BLaER1 (cell line): ENCODE data around the gene GRIA3.

ENCODE experiments used
- H3K27ac ChIP-seq: shearing (Covaris generic); formaldehyde crosslinking; 2 replicates; pipeline ENCODE4 v1.8.1; 2022
- H3K27me3 ChIP-seq: shearing (Covaris generic); formaldehyde crosslinking; 2 replicates; pipeline ENCODE4 v1.8.1; 2022
- H3K36me3 ChIP-seq: shearing (Covaris generic); formaldehyde crosslinking; 2 replicates; pipeline ENCODE4 v1.8.1; 2022
- H3K4me1 ChIP-seq: shearing (Covaris generic); formaldehyde crosslinking; 2 replicates; pipeline ENCODE4 v1.8.1; 2022
- H3K4me2 ChIP-seq: shearing (Covaris generic); formaldehyde crosslinking; 2 replicates; pipeline ENCODE4 v1.8.1; 2022
- H3K4me3 ChIP-seq: shearing (Covaris generic); formaldehyde crosslinking; 2 replicates; pipeline ENCODE4 v1.8.1; 2022
- H3K9ac ChIP-seq: shearing (Covaris generic); formaldehyde crosslinking; 2 replicates; pipeline ENCODE4 v1.8.1; 2022
- H3K9me3 ChIP-seq: shearing (Covaris generic); formaldehyde crosslinking; 2 replicates; pipeline ENCODE4 v1.8.1; 2022
- H4K20me1 ChIP-seq: shearing (Covaris generic); formaldehyde crosslinking; 2 replicates; pipeline ENCODE4 v1.8.1; 2022
- Cebpa-rat ChIP-seq: shearing (Covaris generic); IDR thresholded peaks from 2 replicates; pipeline ENCODE4 v1.8.1; 2022

Gene GRIA3

GRCh38 chrX:123184219-123184865 lies at the start of gene GRIA3:
TSS of gene GRIA3 (plus strand) at chrX:123184278. CDS start at chrX:123184536, 258 bp downstream.
- no peak within 1 kb of the TSS for H3K27ac ChIP-seq
- no peak within 1 kb of the TSS for H3K4me2 ChIP-seq
- H3K9ac ChIP-seq: no peak within 1 kb of the TSS
- no peaks in the 10 kb centered on the region for H4K20me1 ChIP-seq
- H3K9me3 ChIP-seq: peaks cover 4% of the 10 kb centered on the region
- no peak for TF ChIP-seq Cebpa-rat
- no peaks in the 10 kb centered on the region for H3K4me1 ChIP-seq
- H3K4me3 ChIP-seq: no peak within 1 kb of the TSS
- H3K27me3 ChIP-seq: peaks cover 96% of the 10 kb centered on the region
- no peaks in the 10 kb centered on the region for H3K36me3 ChIP-seq

DNA sequence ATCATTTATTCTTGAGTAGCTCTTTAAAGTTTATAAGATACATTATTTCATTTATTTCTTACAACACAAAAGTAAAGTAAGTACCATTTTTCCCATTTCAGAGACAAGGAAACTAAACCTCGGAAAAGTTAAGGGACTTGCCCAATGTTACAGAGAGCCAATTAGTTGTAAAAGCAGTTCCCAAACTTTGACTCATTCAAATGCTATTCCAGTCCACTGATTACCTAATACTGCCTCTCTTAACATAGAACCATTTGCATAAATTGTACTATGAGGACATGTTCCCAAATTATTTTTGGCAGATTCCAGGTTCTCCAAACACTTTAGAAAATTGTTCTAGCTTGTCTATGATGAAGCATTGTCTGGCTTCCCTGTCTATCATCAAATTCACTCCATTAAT lies 45.6 kb upstream of the GRIA3 start:
- Histone ChIP-seq H4K20me1 (no peaks in the 10 kb centered on the region; the same call in 1 of the 2 replicates), H3K27me3 (peaks cover 64% of the 10 kb centered on the region), H3K27ac (no peak overlapping the region), H3K36me3 (no peaks in the 10 kb centered on the region), H3K4me1 (no peaks in the 10 kb centered on the region), H3K4me3 (no peak overlapping the region), H3K9me3 (no peaks in the 10 kb centered on the region), H3K9ac (no peak overlapping the region), H3K4me2 (no peak overlapping the region)
- TF ChIP-seq Cebpa-rat: no peak

DNA sequence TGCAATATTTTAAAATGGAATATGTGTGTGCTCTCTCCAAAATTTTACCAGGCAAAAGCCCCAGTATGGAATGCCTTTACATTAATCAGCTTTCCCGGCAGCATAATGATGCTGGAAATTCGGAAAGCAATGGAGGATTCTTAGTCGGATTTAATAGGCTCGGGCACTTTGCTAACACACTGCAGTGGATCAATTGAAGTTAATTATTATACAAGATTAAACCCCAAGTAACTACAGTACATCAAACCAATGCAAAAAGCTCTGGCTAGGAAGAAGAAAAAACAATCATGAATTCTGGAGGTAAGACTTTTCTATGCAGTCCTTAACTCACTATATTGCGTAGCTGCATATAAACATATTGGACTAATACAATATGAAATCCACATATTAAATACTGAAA lies 43.6 kb upstream of the GRIA3 start:
- no peak overlapping the region for H3K27ac ChIP-seq
- no peaks in the 10 kb centered on the region; the same call in 1 of the 2 replicates for H4K20me1 ChIP-seq
- no peaks in the 10 kb centered on the region for H3K4me1 ChIP-seq
- TF ChIP-seq Cebpa-rat: no peak
- no peak overlapping the region for H3K4me2 ChIP-seq
- H3K9ac ChIP-seq: no peak overlapping the region
- peaks cover 75% of the 10 kb centered on the region for H3K27me3 ChIP-seq
- no peaks in the 10 kb centered on the region for H3K36me3 ChIP-seq
- no peaks in the 10 kb centered on the region for H3K9me3 ChIP-seq
- H3K4me3 ChIP-seq: no peak overlapping the region

DNA sequence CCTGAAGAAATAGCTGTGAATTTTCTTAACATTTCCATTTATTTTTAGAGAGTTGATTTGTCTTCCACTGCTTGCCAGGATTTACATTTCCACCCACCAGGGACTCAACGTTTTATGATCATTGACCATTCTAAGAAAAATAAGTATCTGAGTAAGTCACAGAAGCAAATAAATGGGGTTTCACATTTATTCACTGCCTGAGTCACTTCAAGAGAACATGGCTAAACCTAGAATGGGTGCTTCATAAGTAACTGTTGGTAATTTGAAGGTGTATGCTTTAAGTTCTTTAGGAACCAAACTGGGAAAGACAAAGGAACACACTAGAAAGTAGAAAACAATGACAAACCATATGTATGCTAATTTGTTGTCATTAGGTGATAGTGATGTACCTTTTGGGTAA lies 43.2 kb upstream of the GRIA3 start:
- no peak overlapping the region for H3K27ac ChIP-seq
- H3K4me3 ChIP-seq: no peak overlapping the region
- H3K4me2 ChIP-seq: no peak overlapping the region
- peaks cover 75% of the 10 kb centered on the region for H3K27me3 ChIP-seq
- H3K9me3 ChIP-seq: no peaks in the 10 kb centered on the region
- no peaks in the 10 kb centered on the region; the same call in 1 of the 2 replicates for H4K20me1 ChIP-seq
- H3K36me3 ChIP-seq: no peaks in the 10 kb centered on the region
- no peak for TF ChIP-seq Cebpa-rat
- H3K9ac ChIP-seq: no peak overlapping the region
- no peaks in the 10 kb centered on the region for H3K4me1 ChIP-seq

GRCh38 chrX:123153846-123154335 lies 30.2 kb upstream of the GRIA3 start:
- no peak for TF ChIP-seq Cebpa-rat

GRCh38 chrX:123155327-123155726 lies 28.8 kb upstream of the GRIA3 start:
- H3K27me3 ChIP-seq: peaks cover 59% of the 10 kb centered on the region
- H3K36me3 ChIP-seq: no peaks in the 10 kb centered on the region
- H3K27ac ChIP-seq: no peak overlapping the region
- H3K4me2 ChIP-seq: no peak overlapping the region
- H3K9ac ChIP-seq: no peak overlapping the region
- TF ChIP-seq Cebpa-rat: no peak
- H3K4me3 ChIP-seq: no peak overlapping the region
- no peaks in the 10 kb centered on the region for H4K20me1 ChIP-seq
- H3K9me3 ChIP-seq: no peaks in the 10 kb centered on the region
- H3K4me1 ChIP-seq: no peaks in the 10 kb centered on the region

More at GRCh38 chrX:123153846-123154335, 30.2 kb upstream of the GRIA3 start:
- H3K9ac ChIP-seq: no peak overlapping the region
- H3K27me3 ChIP-seq: peaks cover 61% of the 10 kb centered on the region
- no peak overlapping the region for H3K27ac ChIP-seq
- no peaks in the 10 kb centered on the region for H4K20me1 ChIP-seq
- H3K36me3 ChIP-seq: no peaks in the 10 kb centered on the region
- H3K9me3 ChIP-seq: no peaks in the 10 kb centered on the region
- no peaks in the 10 kb centered on the region for H3K4me1 ChIP-seq
- H3K4me2 ChIP-seq: no peak overlapping the region
- no peak overlapping the region for H3K4me3 ChIP-seq

DNA sequence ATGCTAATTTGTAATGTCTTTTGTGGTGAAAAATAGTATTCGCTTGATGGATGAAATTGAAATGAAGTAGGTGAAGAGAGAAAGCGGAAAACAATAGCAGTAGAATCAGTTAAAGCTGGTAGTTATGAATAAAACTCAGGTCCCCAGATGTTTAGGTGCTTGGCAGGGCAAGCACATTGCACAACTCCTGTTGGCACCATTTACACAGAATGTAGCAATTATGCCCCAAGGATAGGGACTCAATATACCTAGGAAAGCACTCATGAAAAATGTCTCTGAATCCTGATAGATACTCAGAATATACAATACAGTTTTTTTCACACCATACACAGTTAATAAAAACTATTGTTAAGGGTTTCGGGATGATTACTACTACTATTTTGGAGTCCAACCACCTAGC lies 26.5 kb upstream of the GRIA3 start:
- Histone ChIP-seq H3K9ac (no peak overlapping the region), H3K27ac (no peak overlapping the region), H3K4me1 (no peaks in the 10 kb centered on the region), H4K20me1 (no peaks in the 10 kb centered on the region), H3K4me3 (no peak overlapping the region), H3K9me3 (0 out of 2 replicates have a peak, but pooled peaks cover 6% of the 10 kb centered on the region), H3K4me2 (no peak overlapping the region), H3K27me3 (peaks cover 62% of the 10 kb centered on the region), H3K36me3 (no peaks in the 10 kb centered on the region)
- no peak for TF ChIP-seq Cebpa-rat

GRCh38 chrX:123159403-123159802 lies 24.7 kb upstream of the GRIA3 start:
- Histone ChIP-seq H3K27ac (no peak overlapping the region), H3K4me2 (no peak overlapping the region), H4K20me1 (no peaks in the 10 kb centered on the region), H3K9me3 (0 out of 2 replicates have a peak, but pooled peaks cover 6% of the 10 kb centered on the region), H3K27me3 (peaks cover 65% of the 10 kb centered on the region), H3K4me1 (no peaks in the 10 kb centered on the region), H3K9ac (no peak overlapping the region), H3K36me3 (no peaks in the 10 kb centered on the region), H3K4me3 (no peak overlapping the region)
- no peak for TF ChIP-seq Cebpa-rat

DNA sequence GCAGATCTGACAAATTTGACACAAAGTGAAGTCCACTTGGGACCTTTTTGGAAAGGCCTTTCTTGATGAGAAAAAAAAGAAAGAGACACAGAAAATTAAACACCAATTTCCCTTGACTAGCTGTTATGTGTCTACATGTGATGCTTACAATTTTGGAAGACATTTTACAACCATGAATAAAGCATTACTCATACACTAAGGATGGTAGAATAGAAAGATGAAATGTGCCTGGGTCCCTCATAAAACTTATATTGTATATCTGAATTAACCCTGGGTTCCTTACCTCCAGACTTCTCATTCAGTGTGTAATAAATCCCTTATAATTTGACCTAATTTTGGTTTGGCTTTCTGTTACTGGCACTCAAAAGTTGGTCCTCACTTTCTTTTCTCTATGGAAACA lies 16.5 kb upstream of the GRIA3 start:
- Histone ChIP-seq H3K4me1 (no peaks in the 10 kb centered on the region), H3K4me3 (no peak overlapping the region), H3K9ac (no peak overlapping the region), H3K27me3 (peaks cover 94% of the 10 kb centered on the region), H3K36me3 (no peaks in the 10 kb centered on the region), H3K27ac (no peak overlapping the region), H3K4me2 (no peak overlapping the region), H4K20me1 (no peaks in the 10 kb centered on the region), H3K9me3 (no peaks in the 10 kb centered on the region)
- TF ChIP-seq Cebpa-rat: no peak

GRCh38 chrX:123169247-123169901 lies 14.7 kb upstream of the GRIA3 start:
- H3K4me3 ChIP-seq: no peak overlapping the region
- H3K9me3 ChIP-seq: no peaks in the 10 kb centered on the region
- H3K4me2 ChIP-seq: no peak overlapping the region
- peaks cover 92% of the 10 kb centered on the region for H3K27me3 ChIP-seq
- TF ChIP-seq Cebpa-rat: no peak
- no peak overlapping the region for H3K27ac ChIP-seq
- H4K20me1 ChIP-seq: no peaks in the 10 kb centered on the region
- no peaks in the 10 kb centered on the region for H3K4me1 ChIP-seq
- H3K9ac ChIP-seq: no peak overlapping the region
- no peaks in the 10 kb centered on the region for H3K36me3 ChIP-seq
